WI38 (cell line): Measurements from ENCODE around the gene SMG7.

ENCODE experiments used
- H3K4me3 ChIP-seq: 2 replicates; pipeline ENCODE4 v1.5.1; 2011; ENCODE audit warnings: low read depth, mild to moderate bottlenecking, control low read depth, low read length
- CTCF ChIP-seq: IDR thresholded peaks from 2 replicates; pipeline ENCODE4 v1.5.1; 2012; ENCODE audit warnings: low read depth, mild to moderate bottlenecking, control low read depth, low read length

Gene SMG7

DNA sequence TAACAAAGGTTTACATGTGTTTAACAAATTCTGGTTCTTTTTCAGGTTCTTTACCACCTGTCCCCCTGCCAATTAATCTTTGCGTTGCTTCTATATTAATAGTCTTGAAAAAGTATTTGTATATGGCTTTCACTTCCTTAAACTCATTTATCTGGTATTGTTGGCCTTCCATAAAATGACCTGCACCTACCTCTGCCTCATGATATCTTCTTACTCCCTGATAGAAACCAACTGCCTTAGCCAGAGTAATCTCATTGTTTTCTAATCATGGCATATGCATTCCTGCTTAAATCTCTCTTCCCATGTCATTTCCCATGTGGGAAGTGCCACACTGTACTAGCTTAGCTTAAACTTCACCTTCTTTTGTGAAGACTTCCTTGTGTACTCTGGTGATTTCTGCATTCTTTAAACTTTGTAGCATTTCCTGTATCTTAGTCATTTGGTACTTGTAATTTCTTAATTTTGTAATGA lies 8.7 kb downstream of the SMG7 start:
- no peak for TF ChIP-seq CTCF
- H3K4me3 ChIP-seq = no peak overlapping the region

GRCh38 chr1:183483224-183483623 lies 10.9 kb downstream of the SMG7 start:
- TF ChIP-seq CTCF = no peak
- no peak overlapping the region for H3K4me3 ChIP-seq

- 0 out of 2 replicates have a peak, but pooled peaks have one; percentile 13 for TF ChIP-seq CTCF
These were observed 12.0 kb downstream of the SMG7 start for GRCh38 chr1:183484254-183484653.

GRCh38 chr1:183484851-183485250 lies 12.6 kb downstream of the SMG7 start:
- TF ChIP-seq CTCF = no peak
- no peak overlapping the region for H3K4me3 ChIP-seq

More at GRCh38 chr1:183484254-183484653, 12.0 kb downstream of the SMG7 start:
- H3K4me3 ChIP-seq = no peak overlapping the region

DNA sequence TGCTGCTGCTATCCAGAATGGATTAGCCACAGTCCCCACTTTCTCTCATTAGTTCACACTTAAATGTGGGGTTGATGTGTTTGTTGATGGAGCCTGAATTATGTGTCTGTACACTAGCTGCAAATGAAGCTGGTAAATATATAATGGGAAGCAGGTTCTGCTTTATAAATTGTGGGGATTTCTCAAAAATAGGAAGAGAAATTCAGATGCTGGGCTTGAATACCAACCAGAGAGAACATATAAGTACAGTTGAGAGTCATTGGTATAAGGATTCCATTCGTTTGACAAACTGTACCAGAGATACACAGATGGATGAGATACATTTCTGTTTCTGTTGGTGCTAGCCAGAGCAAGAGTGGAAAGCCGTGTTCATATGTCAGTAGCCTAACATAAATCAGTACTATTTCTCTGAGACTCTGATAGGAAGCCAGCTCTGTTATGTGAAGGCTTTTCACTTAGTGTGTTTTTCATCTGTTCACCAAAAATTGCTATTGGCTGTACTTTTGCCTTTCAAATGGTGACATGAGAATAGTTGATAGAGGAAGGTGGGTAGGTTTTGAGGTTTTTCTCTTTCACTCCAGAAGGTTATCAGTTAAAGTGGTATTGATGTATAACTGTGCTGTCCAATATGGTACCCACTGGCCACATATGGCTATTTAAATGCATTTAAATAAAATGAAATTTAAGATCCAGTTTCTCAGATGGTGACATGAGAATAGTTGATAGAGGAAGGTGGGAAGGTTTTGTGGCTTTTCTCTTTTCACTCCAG lies 15.6 kb downstream of the SMG7 start:
- no peak for TF ChIP-seq CTCF
- no peak overlapping the region for H3K4me3 ChIP-seq

GRCh38 chr1:183490932-183491331 lies 18.6 kb downstream of the SMG7 start:
- H3K4me3 ChIP-seq = no peak overlapping the region
- no peak for TF ChIP-seq CTCF

DNA sequence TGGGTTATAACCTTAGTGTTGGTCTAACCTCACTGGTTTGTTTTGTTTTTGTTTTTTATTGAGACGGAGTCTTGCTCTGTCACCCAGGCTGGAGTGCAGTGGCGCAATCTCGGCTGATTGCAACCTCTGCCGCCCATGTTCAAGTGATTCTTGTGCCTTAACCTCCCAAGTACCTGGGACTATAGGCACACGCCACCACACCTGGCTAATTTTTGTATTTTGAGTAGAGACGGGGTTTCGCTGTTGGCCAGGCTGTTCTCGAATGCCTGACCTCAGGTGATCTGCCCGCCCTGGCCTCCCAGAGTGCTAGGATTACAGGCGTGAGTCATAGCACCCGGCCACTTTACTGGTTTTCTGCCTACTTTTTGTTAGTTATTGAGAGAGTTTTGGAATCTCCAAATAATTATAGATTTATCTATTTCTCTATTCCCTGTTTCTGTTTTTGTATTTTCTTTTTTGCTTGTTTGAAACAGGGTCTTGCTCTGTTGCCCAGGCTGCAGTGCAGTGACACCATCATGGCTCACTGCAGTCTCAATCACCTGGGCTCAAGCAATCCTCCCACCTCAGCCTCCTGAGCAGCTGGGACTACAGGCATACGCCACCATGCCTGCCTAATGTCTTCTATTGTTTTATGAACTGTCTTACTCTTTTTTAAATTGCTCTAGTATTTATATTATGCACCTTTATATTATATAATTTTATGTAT lies 21.4 kb downstream of the SMG7 start:
- no peak overlapping the region for H3K4me3 ChIP-seq
- TF ChIP-seq CTCF = no peak
